HepG2 (cell line): ENCODE measurements around the gene BBC3. TPM values are rescaled to one million over a fixed set of nuclear protein-coding genes. Genes with fewer than 3 reads are reported as not detected.

ENCODE experiments used
- BCL3 ChIP-seq: sonication (generic); formaldehyde crosslinking; IDR thresholded peaks from 2 replicates; pipeline ENCODE4 v1.5.1; 2020; ENCODE audit warnings: mild to moderate bottlenecking, missing genetic modification reagents, moderate library complexity
- CENPT ChIP-seq: sonication (generic); formaldehyde crosslinking; IDR thresholded peaks from 2 replicates; pipeline ENCODE4 v1.8.0; 2022; ENCODE audit warnings: low read depth, mild to moderate bottlenecking, moderate library complexity, missing genetic modification reagents
- CHD2 ChIP-seq: IDR thresholded peaks from 2 replicates; pipeline ENCODE4 v1.6.1; 2011; ENCODE audit warnings: low read depth, low read length, improper control_type of control experiment
- CHD4 ChIP-seq: fragments of 200-600 bp; sonication (generic); IDR thresholded peaks from 2 replicates; pipeline ENCODE4 v1.7.0; 2017; ENCODE audit warnings: mild to moderate bottlenecking, low read length, borderline replicate concordance
- CSRNP1 ChIP-seq: sonication (generic); formaldehyde crosslinking; IDR thresholded peaks from 2 replicates; pipeline ENCODE4 v1.8.1; 2023; ENCODE audit warnings: mild to moderate bottlenecking, missing genetic modification reagents
- ETV5 ChIP-seq: IDR thresholded peaks from 2 replicates; pipeline ENCODE4 v1.6.1; 2018; ENCODE audit warnings: missing biosample characterization, missing genetic modification reagents, inconsistent platforms, borderline replicate concordance
- KMT2A ChIP-seq: sonication (generic); formaldehyde crosslinking; IDR thresholded peaks from 2 replicates; pipeline ENCODE4 v1.4.0; 2020; ENCODE audit warnings: missing genetic modification reagents
- MAZ ChIP-seq, 2 experiments: sonication (generic) in 1 of 2; formaldehyde crosslinking in 1 of 2; IDR thresholded peaks; 2 replicates each; pipeline versions ENCODE4 v1.5.0 to v1.6.1; 2012 to 2020; ENCODE audit warnings: low read depth in 2 of 2, mild to moderate bottlenecking in 2 of 2, borderline replicate concordance in 1 of 2, improper control_type of control experiment in 1 of 2, low read length in 1 of 2, missing genetic modification reagents in 1 of 2, moderate library complexity in 1 of 2
- MXD1 ChIP-seq: sonication (generic); formaldehyde crosslinking; IDR thresholded peaks from 2 replicates; pipeline ENCODE4 v1.4.0; 2020; ENCODE audit warnings: mild to moderate bottlenecking, missing genetic modification reagents
- PAXIP1 ChIP-seq: sonication (generic); formaldehyde crosslinking; conservative IDR thresholded peaks from 2 replicates; pipeline ENCODE4 v1.4.0; 2020; ENCODE audit warnings: mild to moderate bottlenecking, missing genetic modification reagents, moderate library complexity
- PHB2 ChIP-seq: fragments of 450-650 bp; IDR thresholded peaks from 2 replicates; pipeline ENCODE4 v1.6.1; 2018; ENCODE audit not compliant: partially characterized antibody
- REXO4 ChIP-seq: sonication (generic); formaldehyde crosslinking; IDR thresholded peaks from 2 replicates; pipeline ENCODE4 v1.8.0; 2022; ENCODE audit warnings: missing genetic modification reagents, mild to moderate bottlenecking, borderline replicate concordance
- RNF2 ChIP-seq: fragments of 450-650 bp; conservative IDR thresholded peaks from 2 replicates; pipeline ENCODE4 v1.6.1; 2016; ENCODE audit warnings: low read depth
- SMARCE1 ChIP-seq: fragments of 450-650 bp; IDR thresholded peaks from 2 replicates; pipeline ENCODE4 v1.6.1; 2017; ENCODE audit warnings: borderline replicate concordance
- TBL1XR1 ChIP-seq: fragments of 150-350 bp; IDR thresholded peaks from 2 replicates; pipeline ENCODE4 v1.6.1; 2014; ENCODE audit warnings: borderline replicate concordance, low read length; ENCODE audit not compliant: partially characterized antibody
- THAP7 ChIP-seq: sonication (generic); formaldehyde crosslinking; IDR thresholded peaks from 2 replicates; pipeline ENCODE4 v1.8.1; 2023; ENCODE audit warnings: mild to moderate bottlenecking, missing genetic modification reagents
- ZNF850 ChIP-seq: sonication (generic); formaldehyde crosslinking; conservative IDR thresholded peaks from 2 replicates; pipeline ENCODE4 v1.9.0; 2021; ENCODE audit warnings: mild to moderate bottlenecking, missing genetic modification reagents
- polyA plus RNA-seq, 8 experiments: library from polyadenylated mRNA; depleted of rRNA in 3 of 8; stranded (reverse) in 7 of 8; unstranded in 1 of 8; fragments of >200 nt; fragmentation: Illumina TruSeq in 4 of 8; extraction: Trizol in 4 of 8; gene quantifications; 2 replicates each; pipeline versions ENCODE4 v1.2.1 to v1.2.3, GENCODE V29; 2011 to 2016; ENCODE audit warnings: low read depth in 4 of 8, missing spikeins in 1 of 8, mixed read lengths in 1 of 8; ENCODE audit not compliant: insufficient read depth in 1 of 8
- total RNA-seq, 5 experiments: library from RNA; depleted of rRNA; stranded (reverse); fragments of >200 nt; fragmentation: Illumina TruSeq; extraction: Trizol; gene quantifications; 2 replicates each; pipeline ENCODE4 v1.2.3, GENCODE V29; 2016; ENCODE audit warnings: low read depth in 1 of 5

BBC3 gene
- total and polyA plus RNA-seq, 2 of the 13 experiments (the other 11 are each of a cell fraction or from before 2014, with no cell fraction given): 6.1 to 8.8 TPM

GRCh38 chr19:47274071-47274890, 43.3 kb upstream of the BBC3 start, which contains the start of gene INAFM1 (continued):
- no peak for TF ChIP-seq MXD1 (CRISPR knock-in tag)
- peak; percentile 30; the same call in 1 of the 2 replicates for TF ChIP-seq ETV5 (CRISPR knock-in tag)
- no peak for TF ChIP-seq THAP7 (CRISPR knock-in tag)
- no peak for TF ChIP-seq ZNF850
- TF ChIP-seq SMARCE1: no peak
- no peak for TF ChIP-seq KMT2A (CRISPR knock-in tag)
- TF ChIP-seq PAXIP1 (CRISPR knock-in tag): no peak
- TF ChIP-seq PHB2: no peak
- TF ChIP-seq TBL1XR1: no peak
- TF ChIP-seq REXO4 (CRISPR knock-in tag): no peak
- 0 out of 2 replicates have a peak, but pooled peaks have one; percentile 25 for TF ChIP-seq MAZ (IDR thresholded peaks at IDR 0.05; ENCODE audit: borderline replicate concordance, low read depth, low read length)
- no peak for TF ChIP-seq MAZ (CRISPR knock-in tag; IDR thresholded peaks at IDR 0.05; ENCODE audit: low read depth)
- peak; percentile 87 for TF ChIP-seq CHD2
- TF ChIP-seq BCL3 (CRISPR knock-in tag): no peak
- no peak for TF ChIP-seq CSRNP1
- no peak for TF ChIP-seq RNF2
- no peak for TF ChIP-seq CENPT (CRISPR knock-in tag)
- no peak for TF ChIP-seq CHD4
